SK-N-SH treated with all-trans-retinoic acid at 6 μM for 48 hours (cell line): ENCODE measurements around the gene CDR2L.

Experiments
- ISL1 ChIP-seq: fragments of 250-450 bp; sonication (Bioruptor Pico); IDR thresholded peaks from 2 replicates; pipeline ENCODE4 v2.1.2; 2022; ENCODE audit warnings: mild to moderate bottlenecking, moderate library complexity
- TF ChIP-seq, protein P1 (sequence below): fragments of 250-450 bp; sonication (Bioruptor Pico); IDR thresholded peaks from 2 replicates; pipeline ENCODE4 v1.5.0; 2020; ENCODE audit warnings: mild to moderate bottlenecking, moderate library complexity

DNA sequence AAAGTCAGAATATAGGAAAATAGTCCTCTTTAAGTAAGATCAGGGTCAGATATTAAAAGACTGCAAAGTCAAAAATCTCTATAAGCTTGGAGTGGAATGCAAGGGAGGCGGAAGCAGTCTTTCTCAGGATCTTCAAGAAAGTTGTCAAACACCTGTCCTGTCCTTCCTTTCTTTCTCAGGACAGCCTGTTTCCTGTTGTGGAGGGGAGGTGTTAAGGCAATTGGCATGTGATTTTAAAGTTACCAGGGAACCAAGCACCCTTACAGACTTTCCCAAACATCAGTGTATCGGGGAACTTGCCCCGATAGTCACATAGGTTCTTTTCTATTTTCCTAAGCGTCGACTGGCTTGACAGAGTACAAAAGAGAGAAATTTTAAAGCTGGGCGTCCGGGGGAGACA lies 57.3 kb downstream of the CDR2L start:
- TF ChIP-seq ISL1 (CRISPR knock-in tag): no peak
- TF ChIP-seq, protein P1, sequence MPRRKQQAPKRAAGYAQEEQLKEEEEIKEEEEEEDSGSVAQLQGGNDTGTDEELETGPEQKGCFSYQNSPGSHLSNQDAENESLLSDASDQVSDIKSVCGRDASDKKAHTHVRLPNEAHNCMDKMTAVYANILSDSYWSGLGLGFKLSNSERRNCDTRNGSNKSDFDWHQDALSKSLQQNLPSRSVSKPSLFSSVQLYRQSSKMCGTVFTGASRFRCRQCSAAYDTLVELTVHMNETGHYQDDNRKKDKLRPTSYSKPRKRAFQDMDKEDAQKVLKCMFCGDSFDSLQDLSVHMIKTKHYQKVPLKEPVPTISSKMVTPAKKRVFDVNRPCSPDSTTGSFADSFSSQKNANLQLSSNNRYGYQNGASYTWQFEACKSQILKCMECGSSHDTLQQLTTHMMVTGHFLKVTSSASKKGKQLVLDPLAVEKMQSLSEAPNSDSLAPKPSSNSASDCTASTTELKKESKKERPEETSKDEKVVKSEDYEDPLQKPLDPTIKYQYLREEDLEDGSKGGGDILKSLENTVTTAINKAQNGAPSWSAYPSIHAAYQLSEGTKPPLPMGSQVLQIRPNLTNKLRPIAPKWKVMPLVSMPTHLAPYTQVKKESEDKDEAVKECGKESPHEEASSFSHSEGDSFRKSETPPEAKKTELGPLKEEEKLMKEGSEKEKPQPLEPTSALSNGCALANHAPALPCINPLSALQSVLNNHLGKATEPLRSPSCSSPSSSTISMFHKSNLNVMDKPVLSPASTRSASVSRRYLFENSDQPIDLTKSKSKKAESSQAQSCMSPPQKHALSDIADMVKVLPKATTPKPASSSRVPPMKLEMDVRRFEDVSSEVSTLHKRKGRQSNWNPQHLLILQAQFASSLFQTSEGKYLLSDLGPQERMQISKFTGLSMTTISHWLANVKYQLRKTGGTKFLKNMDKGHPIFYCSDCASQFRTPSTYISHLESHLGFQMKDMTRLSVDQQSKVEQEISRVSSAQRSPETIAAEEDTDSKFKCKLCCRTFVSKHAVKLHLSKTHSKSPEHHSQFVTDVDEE (CRISPR knock-in tag): no peak
